GM23248 (cell line): Measurements from ENCODE around the gene TMEM253.

Source experiments
- EZH2 ChIP-seq: fragments of 200-600 bp; sonication (generic); IDR thresholded peaks from 2 replicates; pipeline ENCODE4 v1.6.1; 2018; ENCODE audit warnings: antibody characterized with exemption, mild to moderate bottlenecking; ENCODE audit not compliant: insufficient read depth, poor library complexity, severe bottlenecking
- EZH2phosphoT487 ChIP-seq: fragments of 200-600 bp; sonication (generic); IDR thresholded peaks from 2 replicates; pipeline ENCODE4 v1.6.1; 2018; ENCODE audit warnings: antibody characterized with exemption, moderate library complexity, mild to moderate bottlenecking, low read depth; ENCODE audit not compliant: insufficient read depth

DNA sequence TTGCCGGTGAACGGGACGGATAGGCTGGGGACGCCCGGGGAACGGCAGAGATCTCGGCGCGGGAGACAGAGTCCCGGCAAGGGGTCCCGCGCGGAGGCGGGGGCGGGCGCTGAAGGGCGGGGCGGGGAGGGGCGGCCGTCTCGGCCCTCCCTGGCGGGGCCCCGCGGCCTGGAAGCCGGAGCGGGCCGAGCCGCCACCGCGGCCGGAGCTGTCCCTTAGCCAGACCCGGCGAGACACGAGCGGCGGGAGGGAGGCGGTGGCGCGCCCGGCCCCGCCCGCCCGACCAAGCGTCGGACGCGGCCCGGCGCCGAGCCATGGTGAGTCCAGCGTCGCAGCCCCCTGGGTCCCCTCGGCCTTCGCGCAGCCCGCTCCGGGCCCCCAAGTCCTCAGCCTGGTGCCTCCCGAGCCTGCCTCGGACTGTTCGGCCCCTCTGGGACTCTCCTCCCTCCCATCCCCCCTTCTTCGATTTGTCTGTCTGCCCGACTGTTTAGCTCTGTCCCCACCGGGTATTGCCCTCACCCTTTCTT lies 30.7 kb upstream of the TMEM253 start, which contains the start of gene ARHGEF40:
- no peak for TF ChIP-seq EZH2
- TF ChIP-seq EZH2phosphoT487 = no peak
